ENCODE results near the gene PRSS38.

DNA sequence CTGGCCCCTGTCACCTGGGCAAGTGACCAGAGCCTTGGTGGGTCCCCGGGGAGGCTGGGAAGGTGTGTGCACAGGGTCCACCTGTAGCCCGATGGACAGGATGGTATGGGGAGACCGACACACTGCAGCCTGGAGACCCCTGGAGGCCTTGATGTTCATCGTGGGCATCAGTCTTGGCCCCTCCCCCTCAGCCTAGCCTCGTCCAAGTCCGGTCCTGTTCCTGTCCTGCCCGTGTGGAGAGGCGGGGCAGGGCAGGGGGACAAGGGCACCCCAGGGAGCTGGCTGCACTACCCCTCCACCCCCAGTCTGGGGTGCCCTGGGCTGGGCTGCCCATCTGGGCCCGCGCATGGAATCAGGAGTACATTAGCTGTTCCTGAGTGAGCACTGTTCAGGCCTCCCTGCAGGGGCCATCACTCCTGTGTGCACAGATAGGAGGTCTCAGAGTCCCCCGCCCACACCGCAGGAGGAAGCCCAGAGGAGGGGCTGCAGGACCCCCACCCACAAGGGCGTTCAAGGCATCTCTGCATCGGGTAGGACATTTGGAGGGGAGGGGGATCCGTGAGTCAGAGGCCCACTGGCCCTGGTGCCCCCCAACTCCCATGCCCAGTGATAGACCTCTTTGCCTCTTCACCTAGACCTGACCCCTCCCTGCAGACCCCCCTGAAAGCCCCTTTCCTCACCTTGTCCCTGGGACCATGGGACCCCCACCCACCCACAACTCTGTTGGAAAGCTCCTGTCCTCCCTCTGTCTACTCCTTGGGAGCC is 69.1 kb downstream of the PRSS38 start:
- TF ChIP-seq, protein P1, sequence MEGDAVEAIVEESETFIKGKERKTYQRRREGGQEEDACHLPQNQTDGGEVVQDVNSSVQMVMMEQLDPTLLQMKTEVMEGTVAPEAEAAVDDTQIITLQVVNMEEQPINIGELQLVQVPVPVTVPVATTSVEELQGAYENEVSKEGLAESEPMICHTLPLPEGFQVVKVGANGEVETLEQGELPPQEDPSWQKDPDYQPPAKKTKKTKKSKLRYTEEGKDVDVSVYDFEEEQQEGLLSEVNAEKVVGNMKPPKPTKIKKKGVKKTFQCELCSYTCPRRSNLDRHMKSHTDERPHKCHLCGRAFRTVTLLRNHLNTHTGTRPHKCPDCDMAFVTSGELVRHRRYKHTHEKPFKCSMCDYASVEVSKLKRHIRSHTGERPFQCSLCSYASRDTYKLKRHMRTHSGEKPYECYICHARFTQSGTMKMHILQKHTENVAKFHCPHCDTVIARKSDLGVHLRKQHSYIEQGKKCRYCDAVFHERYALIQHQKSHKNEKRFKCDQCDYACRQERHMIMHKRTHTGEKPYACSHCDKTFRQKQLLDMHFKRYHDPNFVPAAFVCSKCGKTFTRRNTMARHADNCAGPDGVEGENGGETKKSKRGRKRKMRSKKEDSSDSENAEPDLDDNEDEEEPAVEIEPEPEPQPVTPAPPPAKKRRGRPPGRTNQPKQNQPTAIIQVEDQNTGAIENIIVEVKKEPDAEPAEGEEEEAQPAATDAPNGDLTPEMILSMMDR (IDR thresholded peaks at IDR 0.05): no peak
- TF ChIP-seq POLR2AphosphoS5 (IDR thresholded peaks at IDR 0.05): no peak

Data from prostate gland (tissue), 2 donors.